Common myeloid progenitor, CD34-positive (primary cell): ENCODE results near the gene GPATCH1.

Source experiments
- CTCF ChIA-PET: fragments of 350-600 bp; sonication (Branson Sonifier 250); formaldehyde crosslinking; loops from one replicate; lab custom pipeline; 2021; ENCODE audit warnings: antibody characterized with exemption; lab: Charles Lee
- POLR2A ChIA-PET: fragments of 350-600 bp; sonication (Branson Sonifier 250); formaldehyde crosslinking; loops from one replicate; lab custom pipeline; 2021; ENCODE audit warnings: antibody characterized with exemption; lab: Charles Lee
- DNase-seq, 3 donors: peaks; one replicate each; pipeline versions ENCODE4 v3.0.0 to v3.0.0-alpha.2; 2013
- H3K27ac ChIP-seq, 2 experiments: 1 replicate in 1 of 2; 2 replicates in 1 of 2; pipeline ENCODE4 v1.7.0; 2013; ENCODE audit warnings: inconsistent platforms in 2 of 2, low read length in 2 of 2, mild to moderate bottlenecking in 2 of 2, low read depth in 1 of 2, moderate library complexity in 1 of 2; ENCODE audit not compliant: severe bottlenecking in 2 of 2, insufficient read depth in 1 of 2, poor library complexity in 1 of 2
- H3K27me3 ChIP-seq, 5 experiments: replicated peaks in 2 of 5; 1 replicate in 3 of 5; 2 replicates in 2 of 5; pipeline versions ENCODE4 v1.6.1 to v1.7.0; 2013; ENCODE audit warnings: low read length in 4 of 5, mild to moderate bottlenecking in 2 of 5, moderate library complexity in 2 of 5, inconsistent platforms in 1 of 5; ENCODE audit not compliant: insufficient read depth in 5 of 5, control insufficient read depth in 4 of 5
- H3K36me3 ChIP-seq, 4 experiments: 1 replicate in 2 of 4; 2 replicates in 2 of 4; pipeline versions ENCODE4 v1.6.1 to v1.7.0; 2013; ENCODE audit warnings: low read length in 3 of 4, control low read depth in 1 of 4, mild to moderate bottlenecking in 1 of 4; ENCODE audit not compliant: control insufficient read depth in 4 of 4, insufficient read depth in 4 of 4
- H3K4me1 ChIP-seq, 4 experiments: 1 replicate in 3 of 4; 2 replicates in 1 of 4; pipeline versions ENCODE4 v1.6.1 to v1.7.1; 2013; ENCODE audit warnings: low read length in 3 of 4, mild to moderate bottlenecking in 3 of 4, control low read depth in 1 of 4, inconsistent platforms in 1 of 4, moderate library complexity in 1 of 4; ENCODE audit not compliant: control insufficient read depth in 4 of 4, insufficient read depth in 4 of 4; ENCODE audit errors: control extremely low read depth in 1 of 4
- H3K4me3 ChIP-seq, 7 experiments: 1 replicate in 4 of 7; 2 replicates in 3 of 7; pipeline versions ENCODE4 v1.5.1 to v1.7.0; 2013; ENCODE audit warnings: mild to moderate bottlenecking in 7 of 7, low read length in 6 of 7, moderate library complexity in 6 of 7, inconsistent platforms in 2 of 7, low read depth in 2 of 7, control low read depth in 1 of 7; ENCODE audit not compliant: insufficient read depth in 4 of 7, control insufficient read depth in 1 of 7; ENCODE audit errors: extremely low read depth in 1 of 7
- H3K9me3 ChIP-seq, 5 experiments: 1 replicate in 4 of 5; 2 replicates in 1 of 5; pipeline versions ENCODE4 v1.6.1 to v1.7.1; 2013; ENCODE audit warnings: low read length in 4 of 5, mild to moderate bottlenecking in 2 of 5, inconsistent platforms in 1 of 5, low read depth in 1 of 5, moderate library complexity in 1 of 5; ENCODE audit not compliant: control insufficient read depth in 4 of 5, insufficient read depth in 2 of 5; ENCODE audit errors: control extremely low read depth in 1 of 5
- WGBS: methylation state at CpG from one replicate; pipeline ENCODE4 v1.1.5; 2013; ENCODE audit not compliant: insufficient coverage; 5-methylcytosine and 5-hydroxymethylcytosine counted together

GPATCH1 gene

GRCh38 chr19:33129901-33130300 lies 48.9 kb downstream of the GPATCH1 start:
- H3K9me3 ChIP-seq = no peaks in the 10 kb centered on the region
- DNase-seq = no peak
- peaks cover 0 to 8% (median 2%) of the 10 kb centered on the region in 4 experiments for H3K4me1 ChIP-seq
- no peak overlapping the region for H3K27ac ChIP-seq
- peaks cover 4 to 35% (median 21%) of the 10 kb centered on the region in 4 experiments for H3K36me3 ChIP-seq
- ChIA-PET POLR2A (no interaction called here), CTCF (no interaction called here)
- H3K4me3 ChIP-seq = no peak overlapping the region
- no CpG with 5 or more reads among the region's 6 CpGs for WGBS
- H3K27me3 ChIP-seq = peaks cover 0 to 5% (median 0%) of the 10 kb centered on the region in 5 experiments

GRCh38 chr19:33130433-33130832 lies 49.5 kb downstream of the GPATCH1 start:
- WGBS = 100% methylated on average over 6 of the region's 6 CpGs
- ChIA-PET CTCF (interaction anchor here (0.6 to 0.8 kb wide), 2 partner anchors 9 to 87 kb away, joined by 3 read pairs; no protein-coding TSS in a partner anchor), POLR2A (no interaction called here)
- no peak for DNase-seq
- Histone ChIP-seq H3K27me3 (peaks cover 0 to 10% (median 0%) of the 10 kb centered on the region in 5 experiments), H3K9me3 (peaks cover 0 to 3% (median 0%) of the 10 kb centered on the region in 5 experiments), H3K27ac (no peak overlapping the region), H3K4me3 (no peak overlapping the region), H3K4me1 (peaks cover 0 to 8% (median 2%) of the 10 kb centered on the region in 4 experiments), H3K36me3 (peaks cover 2 to 33% (median 20%) of the 10 kb centered on the region in 4 experiments)

- Histone ChIP-seq H3K4me3 (no peak within 1 kb of the TSS), H3K9me3 (peaks cover 0 to 3% (median 0%) of the 10 kb centered on the region in 5 experiments), H3K36me3 (peaks cover 2 to 27% (median 16%) of the 10 kb centered on the region in 4 experiments), H3K27me3 (peaks cover 0 to 10% (median 0%) of the 10 kb centered on the region in 5 experiments), H3K4me1 (peaks cover 0 to 5% (median 2%) of the 10 kb centered on the region in 4 experiments), H3K27ac (no peak within 1 kb of the TSS)
- no peak for DNase-seq
- ChIA-PET POLR2A (no interaction called here), CTCF (no interaction called here)
- WGBS = 94% methylated on average over 43 of the region's 43 CpGs
These were observed 51.0 kb downstream of the GPATCH1 start, which contains the start of gene WDR88 for GRCh38 chr19:33132021-33132420. WDR88 (plus strand) TSS chr19:33132114; CDS start chr19:33132170, 56 bp downstream.

GRCh38 chr19:33132425-33132824 lies 51.4 kb downstream of the GPATCH1 start:
- no peak for DNase-seq
- Histone ChIP-seq H3K27ac (no peak overlapping the region), H3K9me3 (peaks cover 0 to 3% (median 0%) of the 10 kb centered on the region in 5 experiments), H3K4me3 (no peak overlapping the region), H3K36me3 (peaks cover under 1 to 24% (median 15%) of the 10 kb centered on the region in 4 experiments), H3K27me3 (peaks cover 0 to 10% (median 0%) of the 10 kb centered on the region in 5 experiments), H3K4me1 (peaks cover 0 to 5% (median 2%) of the 10 kb centered on the region in 4 experiments)
- POLR2A ChIA-PET = no interaction called here
- CTCF ChIA-PET = interaction anchor here (0.8 kb wide), 1 partner anchor 159 kb away, joined by 3 read pairs; no protein-coding TSS in a partner anchor
- WGBS = 91% methylated on average over 12 of the region's 15 CpGs

GRCh38 chr19:33133438-33134031 lies 52.6 kb downstream of the GPATCH1 start:
- POLR2A ChIA-PET = no interaction called here
- CTCF ChIA-PET = interaction anchor here (0.8 to 1.1 kb wide), 2 partner anchors 160 to 163 kb away, joined by 3 read pairs; no protein-coding TSS in a partner anchor
- 70% methylated on average over 12 of the region's 13 CpGs for WGBS

GRCh38 chr19:33134571-33135041 lies 53.6 kb downstream of the GPATCH1 start:
- Histone ChIP-seq H3K27ac (no peak overlapping the region), H3K4me1 (peaks cover 0 to 5% (median 2%) of the 10 kb centered on the region in 4 experiments), H3K4me3 (peak overlapping the region in 1 of 7 experiments; percentile 10), H3K36me3 (peaks cover 0 to 11% (median 7%) of the 10 kb centered on the region in 4 experiments), H3K27me3 (peaks cover 0 to 10% (median 3%) of the 10 kb centered on the region in 5 experiments), H3K9me3 (peaks cover 0 to 3% (median 0%) of the 10 kb centered on the region in 5 experiments)
- WGBS = 25% methylated on average over 16 of the region's 38 CpGs
- DNase-seq = peak in 2 of 3 donors; percentile 30 to 39
- ChIA-PET CTCF (interaction anchor here (0.9 to 1.9 kb wide), 2 partner anchors 10 to 15 kb away, joined by 3 to 4 read pairs; no protein-coding TSS in a partner anchor), POLR2A (interaction anchor here (0.6 kb wide), 3 partner anchors 9 to 157 kb away, joined by 3 to 4 read pairs (median 3); no protein-coding TSS in a partner anchor)

More at GRCh38 chr19:33133438-33134031, 52.6 kb downstream of the GPATCH1 start:
- Histone ChIP-seq H3K27me3 (peaks cover 0 to 10% (median 0%) of the 10 kb centered on the region in 5 experiments), H3K36me3 (peaks cover 0 to 15% (median 12%) of the 10 kb centered on the region in 4 experiments), H3K9me3 (peaks cover 0 to 3% (median 0%) of the 10 kb centered on the region in 5 experiments), H3K4me1 (peaks cover 0 to 5% (median 2%) of the 10 kb centered on the region in 4 experiments), H3K4me3 (no peak overlapping the region), H3K27ac (no peak overlapping the region)
- no peak for DNase-seq
